HS-5 (cell line): ENCODE measurements around the gene GOLGA6L10.
"Not testable (repeated sequence)": the region's sequence is repeated elsewhere in the genome, so short reads cannot be mapped to it uniquely, and the experiment has no call there.

Experiments used
- DNase-seq: peaks from one replicate; pipeline ENCODE4 v3.0.0-alpha.2; 2012; ENCODE audit warnings: low read depth

Gene GOLGA6L10

DNA sequence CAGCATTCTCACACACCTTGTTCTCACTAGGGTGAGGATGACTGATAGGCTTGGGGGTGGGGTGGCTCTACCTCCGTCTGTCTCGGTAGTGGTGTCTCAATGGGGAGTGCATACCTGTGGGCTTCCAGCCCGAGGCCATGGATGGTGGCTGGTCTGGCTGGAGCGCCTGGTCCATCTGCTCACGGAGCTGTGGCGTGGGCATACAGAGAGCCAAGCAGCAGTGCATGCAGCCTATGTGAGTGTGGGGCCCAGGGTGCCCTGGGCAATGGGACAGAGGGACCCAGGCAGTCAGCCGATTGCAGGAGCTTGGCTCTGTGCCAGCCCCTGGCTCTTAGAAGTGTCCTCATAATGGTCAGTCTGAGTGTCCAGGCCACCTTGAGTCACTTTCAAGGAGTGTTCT is 31.8 kb downstream of the GOLGA6L10 start:
- DNase-seq: not testable (repeated sequence)

DNA sequence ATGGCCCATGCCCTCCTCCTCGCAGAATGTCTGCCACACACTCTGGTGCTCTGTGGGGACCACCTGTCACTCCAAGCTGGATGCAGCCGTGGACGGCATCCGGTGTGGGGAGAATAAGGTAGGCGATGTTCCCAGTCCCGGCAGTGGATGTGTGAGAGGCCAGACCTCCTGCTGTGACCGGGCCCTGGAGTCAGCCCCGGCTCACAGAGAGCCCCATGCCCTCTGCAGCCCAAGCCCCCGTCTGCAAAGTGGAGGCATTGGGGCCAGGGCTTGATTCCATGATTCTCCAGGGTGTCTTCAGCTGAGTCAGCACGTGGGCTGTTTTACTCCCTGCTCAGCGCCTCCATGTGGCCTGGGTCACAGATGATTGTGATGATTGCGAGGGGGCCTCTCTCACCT is 32.2 kb downstream of the GOLGA6L10 start:
- DNase-seq: no peak

DNA sequence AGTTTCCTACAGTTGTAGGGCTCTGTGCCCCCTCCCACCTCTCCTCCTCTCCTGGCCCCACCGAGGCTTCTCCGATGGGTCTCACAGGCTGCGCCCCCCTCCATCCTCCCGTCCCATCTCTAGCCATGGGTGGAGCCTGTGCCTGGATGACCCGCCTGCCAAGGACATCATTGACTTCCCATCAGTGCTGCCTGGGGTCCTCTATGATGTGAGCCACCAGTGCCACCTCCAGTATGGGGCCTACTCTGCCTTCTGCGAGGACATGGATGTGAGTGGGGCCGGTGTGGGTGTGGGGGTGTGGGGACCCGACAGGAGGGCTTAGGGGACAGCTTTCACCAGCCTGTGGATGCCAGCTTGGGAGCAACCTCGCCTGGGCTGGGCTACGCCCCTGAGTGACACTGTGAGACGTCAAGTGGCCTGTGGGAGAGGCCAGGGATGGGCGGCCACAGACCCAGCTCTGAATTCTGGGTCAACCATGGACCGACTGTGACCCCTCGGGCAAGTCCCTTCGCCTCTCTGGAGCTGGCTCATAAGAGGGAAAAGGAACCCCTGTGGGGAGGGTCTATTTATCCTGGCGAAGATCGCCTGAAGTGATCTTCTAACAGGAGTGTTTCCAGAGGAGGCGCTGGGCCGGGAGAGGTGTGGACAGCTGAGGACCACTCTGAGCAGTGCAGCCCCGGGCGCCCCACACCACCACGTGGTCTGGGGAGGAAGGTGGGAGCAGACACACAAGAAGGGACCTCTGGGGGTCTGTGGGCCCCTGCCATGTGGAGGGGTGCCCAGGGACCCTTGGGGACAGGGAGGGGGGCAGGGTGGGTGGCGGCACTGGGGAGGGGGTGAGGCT is 32.8 kb downstream of the GOLGA6L10 start:
- not testable (repeated sequence) for DNase-seq

DNA sequence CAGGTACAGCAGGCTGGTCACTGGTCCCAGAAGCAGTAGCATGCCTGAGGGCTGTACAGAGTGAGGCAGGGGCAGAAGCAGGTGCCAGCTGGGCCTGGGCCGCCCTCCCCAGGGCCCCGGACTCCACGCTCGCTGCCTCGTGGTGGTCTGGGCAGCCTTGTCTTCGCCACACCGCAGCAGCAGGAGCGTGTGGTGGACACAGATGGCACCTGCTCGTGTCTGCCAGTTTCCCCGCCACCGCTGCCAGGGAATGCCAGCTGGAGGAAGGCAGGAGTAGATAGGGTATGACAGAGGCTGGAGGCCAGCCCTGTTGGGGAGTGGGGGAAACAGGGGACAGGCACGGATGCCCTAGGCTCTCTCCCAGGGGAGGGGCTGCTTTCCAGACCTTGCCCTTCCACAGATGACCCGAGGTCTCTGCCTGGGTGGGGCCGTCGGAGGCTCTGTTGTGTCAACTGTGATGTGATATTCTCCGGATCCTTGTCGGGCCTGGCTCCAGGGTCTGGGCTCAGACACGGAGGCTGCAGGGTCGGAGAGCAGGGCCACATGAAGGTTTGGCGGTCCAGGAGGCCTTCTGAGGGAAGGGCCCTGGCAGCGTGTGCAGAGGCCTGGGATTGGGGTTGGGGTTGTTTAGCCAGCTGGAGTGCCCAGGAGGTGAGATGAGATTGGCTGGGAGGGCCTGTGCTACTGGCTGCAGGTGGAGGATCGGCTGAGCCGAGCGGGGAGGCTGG is 33.6 kb downstream of the GOLGA6L10 start:
- no peak for DNase-seq

DNA sequence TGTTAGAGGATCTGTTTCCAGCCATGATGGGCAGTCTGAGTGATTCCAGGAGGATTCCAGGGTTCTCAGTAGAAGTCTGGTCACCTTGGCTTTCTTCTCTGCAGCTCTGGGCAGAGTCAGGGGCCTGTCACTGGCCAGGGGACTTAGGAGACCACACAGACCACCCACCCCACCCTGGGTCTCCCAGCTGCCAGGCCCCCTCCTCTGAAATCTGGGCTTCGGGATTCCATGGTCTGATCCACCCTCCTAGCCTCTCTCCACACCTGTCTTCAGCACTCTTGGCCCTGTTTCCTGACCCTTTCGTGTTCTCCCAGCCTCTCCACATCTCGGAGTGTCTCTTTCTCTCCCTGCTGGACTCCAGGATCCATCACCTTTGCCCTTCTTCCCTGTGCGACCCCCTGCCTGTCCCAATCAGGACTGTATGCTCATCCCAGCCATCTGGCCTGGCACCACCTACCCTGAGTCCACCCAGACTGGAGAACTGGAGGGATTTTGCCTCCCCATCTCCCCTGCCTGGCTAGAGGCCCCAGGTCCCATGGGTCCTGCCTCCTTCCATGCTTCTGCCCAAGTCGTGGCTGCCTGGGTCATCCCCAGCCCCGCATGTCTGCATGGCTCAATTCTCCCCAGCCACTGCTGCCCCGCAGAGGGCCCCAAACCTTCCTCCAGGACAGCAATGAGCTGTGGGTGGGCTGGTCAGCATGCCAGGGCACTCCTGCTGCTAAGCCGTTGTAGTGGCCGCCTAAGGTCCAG is 34.3 kb downstream of the GOLGA6L10 start:
- DNase-seq: no peak

DNA sequence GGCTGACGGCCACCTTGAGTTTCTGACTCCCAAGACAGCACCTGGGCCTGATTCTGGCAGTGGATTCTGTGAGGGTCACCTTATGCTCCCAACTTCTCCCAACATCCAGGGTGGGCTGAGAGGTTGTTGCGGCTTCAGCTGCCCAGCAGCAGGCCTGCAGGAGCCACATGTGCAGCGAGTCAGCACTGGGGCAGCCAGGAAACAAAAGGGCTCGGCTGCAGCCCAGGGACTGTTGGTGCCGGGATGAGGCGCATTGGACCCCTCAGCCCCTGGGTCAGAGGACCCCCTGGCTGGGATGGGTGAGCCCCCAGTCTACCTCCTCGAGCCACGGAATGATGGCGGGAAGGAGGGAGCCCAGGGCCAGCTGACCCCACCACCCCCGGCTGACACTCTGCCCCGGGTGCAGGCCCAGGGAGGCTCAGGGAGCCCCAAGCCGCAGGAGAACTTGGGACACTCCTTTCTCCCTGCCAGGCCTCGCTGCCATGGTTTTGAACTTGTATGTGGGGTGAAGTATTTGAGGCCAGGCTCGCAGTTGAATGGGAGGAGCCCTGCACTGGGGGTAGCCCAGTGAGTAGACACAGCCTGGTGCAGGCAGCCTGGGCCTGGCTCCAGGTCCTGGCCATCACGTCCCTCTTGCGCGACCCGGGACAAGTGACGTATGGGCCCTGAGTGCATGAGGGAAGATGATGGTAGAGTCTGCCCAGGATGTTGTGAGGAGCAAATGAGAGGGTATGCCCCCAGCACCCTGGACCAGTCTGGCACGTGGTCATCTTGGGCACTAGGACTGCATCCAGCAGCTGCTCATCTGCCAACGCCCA is 35.1 kb downstream of the GOLGA6L10 start:
- not testable (repeated sequence) for DNase-seq

DNA sequence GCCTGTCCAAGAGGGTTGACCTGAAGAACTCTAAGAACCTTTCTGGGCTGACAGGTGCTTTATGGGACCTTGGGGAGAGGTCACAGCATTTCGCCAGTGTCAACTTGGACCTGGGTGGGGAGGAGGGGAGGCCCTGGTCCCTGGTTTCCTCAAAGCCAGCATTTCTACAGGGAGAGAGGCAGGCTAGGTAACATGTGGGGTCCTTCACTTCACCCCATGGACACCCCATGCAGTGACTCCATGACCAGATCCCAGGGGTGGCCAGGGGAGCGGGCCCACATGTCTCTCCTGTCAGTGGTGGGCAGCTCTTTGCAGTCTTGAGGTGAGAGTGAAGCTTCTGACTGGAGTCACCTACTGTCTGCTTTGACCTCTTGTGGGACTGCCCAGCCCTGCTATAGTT is 35.8 kb downstream of the GOLGA6L10 start:
- no peak for DNase-seq

DNA sequence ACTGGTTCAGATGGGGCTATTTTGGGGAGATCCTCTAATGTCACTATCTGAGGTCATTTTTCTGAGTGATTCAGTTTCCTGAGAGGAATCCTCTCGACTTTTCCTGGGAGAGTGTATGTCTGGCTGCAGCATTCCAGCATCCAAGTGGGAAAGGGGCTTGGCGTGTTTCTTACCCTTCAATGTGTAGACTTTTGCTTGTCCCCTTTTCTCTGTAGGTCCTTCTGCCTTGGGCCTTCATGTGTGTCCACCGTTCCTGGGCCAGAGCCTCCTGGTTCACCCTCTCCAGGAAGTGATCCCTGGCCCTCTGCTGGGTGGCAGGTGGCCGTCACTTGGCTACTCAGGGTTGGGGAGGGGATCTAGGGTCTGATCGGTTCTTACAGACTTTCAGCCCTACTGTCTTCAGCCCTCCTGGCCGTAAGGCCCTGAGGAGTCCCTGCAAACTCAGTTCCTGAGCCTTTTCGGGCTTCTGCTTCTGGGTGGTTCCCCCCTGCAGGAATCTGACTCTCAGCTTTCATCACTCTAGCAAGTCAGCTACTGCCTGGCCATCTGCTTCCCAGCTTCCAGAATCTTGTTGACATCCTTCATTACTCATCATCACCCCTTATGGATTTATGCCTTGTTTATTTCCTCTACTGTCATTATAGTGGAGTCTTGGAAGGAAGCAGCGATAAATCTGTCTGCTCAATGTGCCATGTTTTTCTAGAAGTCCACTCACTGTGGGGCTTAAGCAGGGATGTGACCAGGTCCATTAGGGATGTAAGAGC is 36.5 kb downstream of the GOLGA6L10 start:
- DNase-seq: peak; percentile 30

DNA sequence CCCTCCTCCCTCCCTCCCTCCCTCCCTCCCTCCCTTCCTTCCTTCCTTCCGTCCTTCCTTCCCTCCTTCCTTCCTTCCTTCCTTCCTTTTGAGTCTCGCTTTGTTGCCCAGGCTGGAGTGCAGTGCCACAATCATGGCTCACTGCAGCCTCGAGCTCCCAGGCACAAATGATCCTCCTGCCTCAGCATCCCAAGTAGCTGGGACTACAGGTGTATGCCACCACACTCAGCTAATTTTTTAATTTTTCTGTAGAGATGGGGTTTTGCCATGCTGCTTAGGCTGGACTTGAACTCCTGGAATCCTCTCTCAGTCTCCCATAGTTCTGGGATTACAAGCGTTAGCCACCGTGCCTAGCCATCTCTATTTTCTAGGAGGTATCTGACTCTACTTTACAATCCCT is 38.0 kb downstream of the GOLGA6L10 start:
- not testable (repeated sequence) for DNase-seq

DNA sequence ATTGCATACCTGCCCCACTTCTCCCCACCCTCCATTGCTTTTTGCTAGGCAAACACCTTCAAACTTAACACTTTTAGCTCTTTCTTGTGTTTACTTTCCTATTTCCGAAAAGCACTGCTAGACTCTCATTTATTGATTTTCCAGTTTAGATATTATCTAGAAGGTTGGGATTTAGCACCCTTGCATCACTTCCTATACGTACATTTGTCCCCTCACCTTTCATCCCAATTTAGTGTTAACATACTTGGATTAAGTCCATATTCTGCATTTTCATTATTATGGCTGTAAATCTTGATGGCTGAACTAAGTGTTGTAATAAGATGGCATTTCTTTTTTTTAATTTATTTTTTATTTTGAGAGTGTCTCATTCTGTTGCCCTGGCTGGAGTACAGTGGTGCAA is 39.5 kb downstream of the GOLGA6L10 start:
- no peak for DNase-seq

DNA sequence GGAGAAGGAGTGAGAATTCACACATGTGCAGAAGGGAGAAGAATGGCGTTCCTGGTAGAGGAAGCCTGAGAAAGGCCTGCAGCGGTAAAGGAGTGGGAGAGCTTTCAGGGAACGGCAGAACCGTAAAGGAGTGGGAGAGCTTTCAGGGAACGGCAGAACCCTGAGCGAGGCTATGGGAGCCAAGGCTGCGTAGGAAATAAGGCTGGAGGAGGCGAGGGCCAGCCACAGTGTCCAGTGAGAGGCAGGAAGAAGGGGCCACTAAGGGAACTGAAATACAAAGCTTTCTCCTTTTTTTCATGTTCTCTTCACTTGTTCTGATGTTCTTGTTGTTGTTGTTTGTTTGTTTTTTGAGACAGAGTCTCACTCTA is 41.6 kb downstream of the GOLGA6L10 start:
- no peak for DNase-seq

DNA sequence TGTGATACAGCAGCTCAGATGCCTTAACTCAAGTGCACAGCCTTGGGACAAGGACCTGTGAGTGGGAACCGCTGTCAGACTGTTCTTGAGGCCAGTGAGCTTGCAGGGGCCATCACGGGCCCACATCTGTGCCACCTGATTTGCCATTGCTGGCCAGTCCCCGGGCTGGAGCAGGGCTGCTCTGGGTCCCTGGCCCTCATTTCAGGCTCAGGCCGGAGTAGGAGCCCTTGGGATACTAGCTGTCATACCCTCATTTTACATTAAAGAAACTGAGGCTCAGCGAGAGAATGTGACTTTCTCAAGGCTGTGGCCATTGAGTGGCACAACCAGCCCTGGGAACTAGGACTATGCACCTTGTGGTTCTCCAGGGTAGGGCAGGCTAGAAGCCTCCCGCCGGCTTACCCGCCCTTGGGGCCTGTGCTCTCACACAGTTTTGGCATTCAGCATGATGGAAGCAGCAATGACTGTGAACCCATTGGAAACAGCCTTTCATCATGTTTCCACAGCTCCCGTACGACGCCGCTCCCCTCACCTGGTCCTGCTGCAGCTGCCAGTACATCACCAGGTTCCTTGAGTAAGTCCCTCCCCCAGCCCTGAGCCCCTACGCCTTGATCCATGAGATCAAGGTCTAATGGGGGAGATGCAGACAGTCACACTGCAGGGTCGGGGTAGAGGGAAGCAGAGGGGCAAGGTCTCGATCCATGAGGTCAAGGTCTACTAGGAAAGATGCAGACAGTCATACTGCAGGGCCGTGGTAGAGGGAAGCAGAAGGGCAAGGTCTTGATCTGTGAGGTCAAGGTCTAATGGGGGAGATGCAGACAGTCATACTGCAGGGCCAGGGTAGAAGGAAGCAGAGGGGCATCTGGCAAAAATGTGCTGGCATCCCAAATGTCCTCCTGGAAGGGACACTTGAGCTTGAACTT is 42.2 kb downstream of the GOLGA6L10 start:
- no peak for DNase-seq

DNA sequence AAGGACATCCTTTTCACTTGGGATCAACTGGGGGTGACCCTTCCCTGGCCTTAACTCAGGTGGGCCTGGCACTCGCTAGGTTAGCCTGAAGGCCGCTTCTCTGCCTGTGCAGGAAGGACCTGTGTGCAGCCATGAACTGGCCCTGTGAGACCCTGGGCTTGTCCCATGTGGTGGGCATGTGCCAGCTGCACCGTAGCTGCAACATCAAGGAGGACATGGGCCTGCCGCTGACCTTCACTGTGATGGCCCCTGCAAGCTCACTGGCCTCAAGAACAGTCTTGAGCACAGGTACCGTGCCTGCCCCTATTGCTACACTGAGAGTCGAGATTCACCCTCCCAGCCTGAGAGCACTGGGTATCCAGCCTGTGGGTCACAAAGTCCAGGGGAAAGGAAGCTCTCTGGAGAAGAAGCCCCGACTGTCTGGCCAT is 43.6 kb downstream of the GOLGA6L10 start:
- DNase-seq: no peak

DNA sequence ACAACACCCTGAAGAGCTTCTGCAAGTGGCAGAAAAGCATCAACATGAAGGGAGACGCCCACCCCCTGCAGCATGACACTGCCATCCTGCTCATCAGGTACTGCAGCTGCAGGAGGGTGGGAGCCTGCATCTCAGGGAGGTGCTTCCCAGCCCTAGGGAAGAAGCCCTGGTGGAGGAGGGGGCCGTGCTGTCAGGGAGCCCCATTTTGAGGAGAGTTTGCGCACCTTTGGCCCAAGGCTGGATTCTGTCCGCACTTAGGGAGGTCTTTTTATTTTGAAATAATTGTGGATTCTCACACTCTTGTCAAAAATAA is 44.5 kb downstream of the GOLGA6L10 start:
- DNase-seq: no peak

DNA sequence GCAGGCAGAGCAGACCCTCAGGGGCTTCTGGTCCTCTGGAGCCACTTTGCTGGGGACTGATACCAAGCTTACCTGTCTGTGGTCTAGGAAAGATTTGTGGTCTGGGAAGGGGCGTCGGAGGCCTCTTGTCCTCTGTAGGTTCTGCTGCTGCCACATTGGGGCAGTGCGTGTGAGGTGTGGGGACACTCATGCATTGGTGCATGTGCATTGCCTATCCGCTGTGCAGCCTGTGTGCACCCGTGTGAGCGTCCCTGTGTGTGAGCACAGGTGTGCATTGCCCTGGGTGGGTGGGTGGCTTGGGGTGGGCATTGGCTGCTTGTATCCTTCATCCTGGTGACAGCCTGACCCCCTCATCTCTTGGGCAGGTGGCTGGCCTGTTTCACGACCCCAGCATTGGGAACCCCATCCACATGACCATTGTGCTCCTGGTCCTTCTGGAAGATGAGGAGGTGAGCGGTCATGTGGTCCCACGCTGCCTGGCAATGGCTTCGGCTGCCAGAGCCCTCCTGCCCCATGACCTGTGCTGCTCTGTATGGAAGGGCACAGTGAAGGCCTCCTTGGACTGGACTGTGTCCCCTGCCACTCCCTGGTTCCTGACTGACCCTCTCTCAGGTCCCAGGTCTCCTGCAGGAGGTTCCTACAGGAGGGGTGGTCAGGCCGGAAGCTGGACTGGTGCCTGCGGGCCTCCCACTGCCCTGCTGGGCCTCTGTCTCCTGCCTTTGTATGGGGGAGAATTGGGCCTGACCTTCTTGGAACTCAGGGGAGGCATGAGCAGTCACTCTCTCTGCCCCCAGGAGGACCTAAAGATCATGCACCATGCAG is 45.1 kb downstream of the GOLGA6L10 start:
- no peak for DNase-seq

DNA sequence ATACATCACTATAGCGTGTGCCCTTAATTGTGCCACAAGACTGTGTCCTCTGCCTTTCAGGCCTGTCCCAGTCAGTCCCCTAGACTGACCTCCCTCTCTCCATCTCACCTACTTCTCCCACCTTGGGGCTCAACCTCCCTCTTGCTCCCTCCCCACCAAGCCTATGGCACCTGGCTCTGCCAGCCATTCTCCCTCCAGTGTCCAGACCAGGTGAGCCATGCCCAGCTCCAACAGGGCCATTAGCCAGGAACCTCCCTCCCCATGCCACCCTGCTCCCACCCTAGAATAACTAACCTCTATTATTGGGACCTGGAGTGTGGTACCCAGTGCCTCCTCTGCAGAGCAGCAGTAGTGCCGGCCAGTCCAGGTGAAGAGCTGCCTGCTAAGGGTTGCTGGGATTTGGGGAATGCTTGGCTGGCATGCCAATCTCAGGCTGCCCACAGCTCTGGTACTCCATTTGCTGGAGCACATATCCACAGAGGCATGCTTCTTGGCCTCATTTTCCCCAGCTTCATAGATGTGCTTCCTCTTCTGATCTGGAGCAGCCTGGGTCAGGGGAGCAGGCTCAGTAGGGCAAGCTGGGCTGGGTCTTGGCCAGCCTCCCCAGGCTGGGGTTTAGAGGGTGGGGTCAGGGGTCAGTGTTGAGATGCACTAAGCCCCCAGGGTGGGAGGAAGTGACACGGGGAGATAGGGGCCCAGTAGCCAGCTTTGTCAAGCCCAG is 47.8 kb downstream of the GOLGA6L10 start:
- DNase-seq: no peak

DNA sequence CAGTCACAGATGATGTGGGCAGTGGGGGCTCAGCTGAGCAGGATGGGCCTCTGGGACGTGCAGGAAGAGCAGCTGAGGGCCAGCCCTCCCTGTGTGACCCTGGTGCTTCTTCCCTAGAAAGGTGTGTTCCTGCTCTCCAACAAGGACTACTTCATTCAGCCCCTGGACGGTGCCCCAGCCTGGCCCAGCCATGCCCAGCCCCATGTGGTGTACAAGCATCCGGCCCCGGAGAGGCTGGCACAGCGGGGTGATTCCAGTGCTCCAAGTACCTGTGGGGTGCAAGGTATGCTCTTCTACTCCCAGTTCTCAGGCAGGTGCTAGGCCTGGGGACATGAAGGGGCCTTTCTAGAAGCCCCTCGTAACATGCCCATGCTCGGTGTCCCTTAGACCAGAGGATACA is 48.4 kb downstream of the GOLGA6L10 start:
- DNase-seq: no peak

DNA sequence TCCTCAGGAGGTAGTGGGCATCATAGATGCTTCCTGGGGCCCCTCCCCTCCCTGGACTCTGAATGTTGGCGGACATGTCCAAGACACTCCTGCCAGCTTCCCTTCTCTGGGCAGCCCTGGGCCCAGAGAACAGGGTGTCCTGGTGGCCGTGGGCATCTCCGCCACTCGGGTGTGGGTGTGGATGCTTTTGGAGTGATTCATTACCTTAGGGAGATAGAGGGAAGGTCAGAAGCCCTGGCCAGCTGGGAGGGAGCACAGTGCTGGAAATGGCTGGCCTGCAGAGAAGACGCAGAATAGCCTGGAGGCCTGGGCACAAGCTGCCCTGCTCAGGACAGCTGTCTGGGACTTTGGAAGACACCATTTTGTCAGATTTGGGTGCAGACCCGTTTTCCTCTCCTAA is 48.9 kb downstream of the GOLGA6L10 start:
- DNase-seq: not testable (repeated sequence)

DNA sequence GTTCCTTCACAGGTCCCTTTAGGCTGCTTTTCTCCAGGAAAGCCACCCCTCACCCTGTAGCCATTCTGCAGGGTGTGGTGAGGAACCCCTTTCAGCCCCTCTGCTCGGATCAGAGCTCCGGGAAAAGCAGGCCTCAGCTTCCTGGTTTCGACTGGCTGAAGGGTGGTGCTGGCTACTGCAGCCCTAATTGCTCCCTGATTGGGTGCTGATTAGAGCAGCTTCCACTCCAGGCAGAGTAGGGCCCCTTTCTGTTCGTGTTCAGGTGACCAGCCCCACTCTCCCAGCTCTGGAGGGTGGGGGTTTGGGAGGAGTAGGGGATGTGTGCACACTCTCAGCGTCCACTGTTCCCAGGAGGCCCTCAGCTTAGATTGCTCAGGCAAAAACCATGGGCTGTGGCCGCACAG is 49.8 kb downstream of the GOLGA6L10 start:
- not testable (repeated sequence) for DNase-seq
